H1 (cell line): ENCODE measurements around the gene DNAJC10. TPM values are rescaled to one million over a fixed set of nuclear protein-coding genes. Genes with fewer than 3 reads are reported as not detected.

Experiments
- NRF1 ChIP-seq: IDR thresholded peaks from 2 replicates; pipeline ENCODE4 v1.6.1; 2011; ENCODE audit warnings: mild to moderate bottlenecking, low read depth, low read length, improper control_type of control experiment
- SIRT6 ChIP-seq: IDR thresholded peaks from one replicate; pipeline ENCODE4 v1.7.1; 2012; ENCODE audit warnings: low read length, inconsistent platforms
- YY1 ChIP-seq: IDR thresholded peaks from 2 replicates; pipeline ENCODE4 v1.6.1; 2011; ENCODE audit warnings: low read depth, mild to moderate bottlenecking, low read length
- polyA plus RNA-seq, 7 experiments: library from polyadenylated mRNA; depleted of rRNA in 3 of 7; stranded (reverse) in 5 of 7; unstranded in 2 of 7; fragments of >200 nt in 5 of 7; fragments of 200-250 nt in 2 of 7; gene quantifications; 1 replicate in 5 of 7; 2 replicates in 1 of 7; 4 replicates in 1 of 7; pipeline versions ENCODE4 v1.2.1 to v1.2.3, GENCODE V29; 2011 to 2013; ENCODE audit warnings: missing spikeins in 2 of 7, mixed read lengths in 2 of 7
- total RNA-seq: library from RNA; stranded (reverse); fragmentation: NEBNext Ultra II Directional; extraction: Animal tissue kit (Norgen Biotek cat#: 25700); gene quantifications from 2 replicates; pipeline ENCODE4 v1.2.1, GENCODE V29; 2021

Gene DNAJC10
- total and polyA plus RNA-seq, 2 of the 8 experiments (the other 6 are each of a cell fraction or from before 2014, with no cell fraction given), result 23.2 to 121 TPM

- no peak for TF ChIP-seq NRF1
- TF ChIP-seq YY1, result no peak
- no peak for TF ChIP-seq SIRT6
- TF ChIP-seq, all 59 proteins: peak for 0
Observed at GRCh38 chr2:182814380-182814779, 98.3 kb downstream of the DNAJC10 start (continued).
